B cell (primary cell): Measurements from ENCODE around the gene PPFIA1. TPM values are rescaled to one million over a fixed set of nuclear protein-coding genes. Genes with fewer than 3 reads are reported as not detected.

ENCODE experiments used
- ATAC-seq: fragments of 200-7000 bp; cut with Tn5 transposase; one replicate; pipeline ENCODE4 v1.10.0; 2021; ENCODE audit warnings: low read depth, mild to moderate bottlenecking, moderate number of reproducible peaks, moderate library complexity
- CTCF ChIA-PET: fragments of 350-600 bp; sonication (Branson Sonifier 250); formaldehyde crosslinking; loops from one replicate; lab custom pipeline; 2021; ENCODE audit warnings: antibody characterized with exemption, inconsistent platforms; lab: Charles Lee
- POLR2A ChIA-PET: fragments of 350-600 bp; sonication (Branson Sonifier 250); formaldehyde crosslinking; loops from one replicate; lab custom pipeline; 2021; ENCODE audit warnings: antibody characterized with exemption; lab: Charles Lee
- DNase-seq: peaks from one replicate; pipeline ENCODE4 v3.0.0; 2013
- H2AFZ ChIP-seq: 2 replicates; pipeline ENCODE4 v1.6.1; 2012; ENCODE audit warnings: mild to moderate bottlenecking, low read depth, low read length; ENCODE audit not compliant: insufficient read depth, poor library complexity, severe bottlenecking
- H3K27ac ChIP-seq, 2 donors: 1 replicate in 1 of 2; 2 replicates in 1 of 2; pipeline ENCODE4 v1.5.1; 2012 to 2013; ENCODE audit warnings: low read length in 2 of 2, mild to moderate bottlenecking in 2 of 2, moderate library complexity in 1 of 2
- H3K27me3 ChIP-seq, 4 experiments: fragments of 200-600 bp in 1 of 4; sonication (generic) in 1 of 4; replicated peaks in 1 of 4; 1 replicate in 2 of 4; 2 replicates in 2 of 4; pipeline versions ENCODE4 v1.6.1 to v1.7.0; 2013 to 2016; ENCODE audit warnings: low read length in 3 of 4, mild to moderate bottlenecking in 2 of 4, mixed read lengths in 1 of 4, moderate library complexity in 1 of 4; ENCODE audit not compliant: insufficient read depth in 4 of 4, control insufficient read depth in 3 of 4; ENCODE audit errors: control extremely low read depth in 1 of 4
- H3K36me3 ChIP-seq, 2 experiments: replicated peaks in 1 of 2; 1 replicate in 1 of 2; 2 replicates in 1 of 2; pipeline versions ENCODE4 v1.6.1 to v1.7.1; 2013; ENCODE audit warnings: low read length in 1 of 2; ENCODE audit not compliant: insufficient read depth in 2 of 2, control insufficient read depth in 1 of 2; ENCODE audit errors: control extremely low read depth in 1 of 2, extremely low read depth in 1 of 2
- H3K4me1 ChIP-seq, 2 donors: fragments of 200-600 bp in 1 of 2; sonication (generic) in 1 of 2; 1 replicate in 1 of 2; 2 replicates in 1 of 2; pipeline versions ENCODE4 v1.5.1 to v1.6.1; 2013 to 2017; ENCODE audit warnings: low read length in 2 of 2; ENCODE audit not compliant: control insufficient read depth in 2 of 2, insufficient read depth in 2 of 2
- H3K4me2 ChIP-seq: replicated peaks from 2 replicates; pipeline ENCODE3; 2012; ENCODE audit warnings: mild to moderate bottlenecking, low read depth, low read length; ENCODE audit not compliant: poor library complexity, severe bottlenecking
- H3K4me3 ChIP-seq, 5 experiments: fragments of 200-600 bp in 1 of 5; sonication (generic) in 1 of 5; 1 replicate in 3 of 5; 2 replicates in 2 of 5; pipeline versions ENCODE4 v1.5.1 to v1.7.0; 2011 to 2016; ENCODE audit warnings: low read length in 4 of 5, mild to moderate bottlenecking in 4 of 5, low read depth in 2 of 5, control low read depth in 1 of 5, moderate library complexity in 1 of 5; ENCODE audit not compliant: insufficient read depth in 1 of 5; ENCODE audit errors: control extremely low read depth in 1 of 5, extremely low read depth in 1 of 5
- H3K79me2 ChIP-seq: fragments of 200-600 bp; sonication (generic); one replicate; pipeline ENCODE4 v1.6.0; 2016; ENCODE audit warnings: low read length; ENCODE audit not compliant: control insufficient read depth, insufficient read depth
- H3K9ac ChIP-seq: fragments of 200-600 bp; sonication (generic); 2 replicates; pipeline ENCODE4 v1.6.1; 2017; ENCODE audit warnings: mild to moderate bottlenecking, low read length, moderate library complexity
- H3K9me3 ChIP-seq, 3 donors: one replicate each; pipeline versions ENCODE4 v1.6.1 to v1.7.1; 2013; ENCODE audit warnings: low read length in 2 of 3; ENCODE audit not compliant: control insufficient read depth in 2 of 3, insufficient read depth in 1 of 3; ENCODE audit errors: control extremely low read depth in 1 of 3
- H4K20me1 ChIP-seq: 2 replicates; pipeline ENCODE4 v1.6.0; 2012; ENCODE audit warnings: mild to moderate bottlenecking, low read length; ENCODE audit not compliant: insufficient read depth, control insufficient read depth, poor library complexity, severe bottlenecking
- H3K27ac Mint-ChIP-seq: one replicate; pipeline ENCODE4 v1.8.0; 2021; ENCODE audit warnings: mixed read lengths
- H3K27me3 Mint-ChIP-seq: one replicate; pipeline ENCODE4 v1.8.0; 2021; ENCODE audit warnings: mixed read lengths
- H3K4me1 Mint-ChIP-seq: one replicate; pipeline ENCODE4 v1.8.0; 2021; ENCODE audit warnings: mixed read lengths
- H3K4me3 Mint-ChIP-seq: one replicate; pipeline ENCODE4 v1.8.0; 2021; ENCODE audit warnings: mixed read lengths
- H3K9me3 Mint-ChIP-seq: one replicate; pipeline ENCODE4 v1.8.0; 2022; ENCODE audit warnings: mixed read lengths; ENCODE audit not compliant: insufficient read depth
- CTCF ChIP-seq: fragments of 200-600 bp; IDR thresholded peaks from one replicate; pipeline ENCODE4 v1.8.0; 2022; ENCODE audit warnings: antibody characterized with exemption, mild to moderate bottlenecking
- EZH2 ChIP-seq: IDR thresholded peaks from 2 replicates; pipeline ENCODE4 v1.6.1; 2012; ENCODE audit warnings: borderline replicate concordance, low read depth, mild to moderate bottlenecking, moderate library complexity, low read length; ENCODE audit not compliant: insufficient read depth, poor library complexity, severe bottlenecking
- WGBS: methylation state at CpG from one replicate; pipeline ENCODE4 v1.1.5; 2013; ENCODE audit warnings: missing lambda C conversion rate; ENCODE audit not compliant: insufficient coverage; 5-methylcytosine and 5-hydroxymethylcytosine counted together
- intact Hi-C: fragments of 100-400 bp; cut with micrococcal nuclease; formaldehyde crosslinking; loops from one replicate; pipeline ENCODE4 v1.10.0; 2022
- polyA plus RNA-seq: library from polyadenylated mRNA; depleted of rRNA; stranded (reverse); fragments of >200 nt; gene quantifications from 2 replicates; pipeline ENCODE4 v1.2.3, GENCODE V29; 2012
- total RNA-seq, 2 donors: library from RNA; stranded (reverse); fragments of 120-200 nt in 1 of 2; gene quantifications; 1 replicate in 1 of 2; 2 replicates in 1 of 2; pipeline versions ENCODE4 v1.2.3 to v1.2.4, GENCODE V29; 2013 to 2022

PPFIA1 gene
- total and polyA plus RNA-seq, 2 donors (not counting 1 experiment from before 2014, with no cell fraction given), result 21.8 to 70.4 TPM

DNA sequence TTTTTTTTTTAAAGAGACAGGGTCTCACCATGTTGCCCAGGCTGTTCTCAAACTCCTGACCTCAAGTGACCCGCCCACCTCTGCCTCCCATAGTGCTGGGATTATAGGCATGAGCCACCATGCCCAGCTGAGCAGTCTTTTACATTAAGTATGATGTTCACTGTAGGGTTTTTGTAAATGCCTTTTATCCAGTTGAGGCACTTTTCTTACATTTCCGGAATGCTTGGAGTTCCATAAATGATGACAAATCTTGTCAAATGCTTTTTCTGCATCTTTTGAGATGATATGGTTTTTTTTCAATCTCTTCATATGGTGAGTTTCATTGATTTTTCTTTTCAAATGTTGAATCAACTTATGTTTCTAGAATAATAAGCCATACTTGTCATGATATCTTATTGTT is 98.5 kb downstream of the PPFIA1 start:
- CTCF ChIA-PET, result no interaction called here
- Histone ChIP-seq H4K20me1 (peaks cover 7% of the 10 kb centered on the region), H3K9me3 (no peaks in the 10 kb centered on the region), H3K36me3 (peaks cover 3 to 21% of the 10 kb centered on the region in 2 experiments), H3K4me2 (no peak overlapping the region), H3K27me3 (no peaks in the 10 kb centered on the region), H3K27ac (no peak overlapping the region), H3K9ac (no peak overlapping the region), H3K4me3 (no peak overlapping the region), H3K4me1 (peaks cover 10 to 14% of the 10 kb centered on the region in 2 donors), H3K79me2 (peaks cover 4% of the 10 kb centered on the region), H2AFZ (no peak overlapping the region)
- DNase-seq, result no peak
- no peak for ATAC-seq
- no CpG with 5 or more reads among the region's 2 CpGs for WGBS
- Mint-ChIP-seq H3K9me3 (peaks cover 3% of the 10 kb centered on the region), H3K4me3 (no peak overlapping the region), H3K4me1 (peaks cover 18% of the 10 kb centered on the region), H3K27ac (no peak overlapping the region), H3K27me3 (no peaks in the 10 kb centered on the region)
- intact Hi-C loops, result no loop called here
- TF ChIP-seq CTCF (no peak), EZH2 (no peak)
- POLR2A ChIA-PET, result no interaction called here

GRCh38 chr11:70371241-70371640 is 100.8 kb downstream of the PPFIA1 start:
- ATAC-seq (no peak), DNase-seq (peak; percentile 9)
- TF ChIP-seq CTCF (no peak), EZH2 (no peak)
- Histone ChIP-seq H3K27me3 (no peaks in the 10 kb centered on the region), H4K20me1 (peaks cover 7% of the 10 kb centered on the region), H2AFZ (no peak overlapping the region), H3K4me2 (no peak overlapping the region), H3K27ac (no peak overlapping the region), H3K4me1 (no peaks in the 10 kb centered on the region), H3K36me3 (peaks cover 4 to 36% of the 10 kb centered on the region in 2 experiments), H3K9me3 (no peaks in the 10 kb centered on the region), H3K4me3 (no peak overlapping the region), H3K79me2 (peaks cover 4% of the 10 kb centered on the region), H3K9ac (no peak overlapping the region)
- ChIA-PET POLR2A (no interaction called here), CTCF (no interaction called here)
- no peak overlapping the region for H3K4me3 Mint-ChIP-seq
- H3K4me1 Mint-ChIP-seq, result peaks cover 2% of the 10 kb centered on the region
- WGBS, result 84% methylated on average over 4 of the region's 5 CpGs
- intact Hi-C loops, result no loop called here
- no peak overlapping the region for H3K27ac Mint-ChIP-seq
- H3K27me3 Mint-ChIP-seq, result no peaks in the 10 kb centered on the region
- H3K9me3 Mint-ChIP-seq, result peaks cover 3% of the 10 kb centered on the region
